WTC11 (cell line): ENCODE measurements around the gene SNX9.

Source experiments
- NFYB ChIP-seq: sonication (generic); formaldehyde crosslinking; conservative IDR thresholded peaks from 2 replicates; pipeline ENCODE4 v1.8.0; 2022; ENCODE audit warnings: low read depth, missing genetic modification reagents
- TF ChIP-seq, protein P1 (sequence below): fragments of 200-600 bp; IDR thresholded peaks from 2 replicates; pipeline ENCODE4 v1.8.0; 2022; ENCODE audit warnings: antibody characterized with exemption

DNA sequence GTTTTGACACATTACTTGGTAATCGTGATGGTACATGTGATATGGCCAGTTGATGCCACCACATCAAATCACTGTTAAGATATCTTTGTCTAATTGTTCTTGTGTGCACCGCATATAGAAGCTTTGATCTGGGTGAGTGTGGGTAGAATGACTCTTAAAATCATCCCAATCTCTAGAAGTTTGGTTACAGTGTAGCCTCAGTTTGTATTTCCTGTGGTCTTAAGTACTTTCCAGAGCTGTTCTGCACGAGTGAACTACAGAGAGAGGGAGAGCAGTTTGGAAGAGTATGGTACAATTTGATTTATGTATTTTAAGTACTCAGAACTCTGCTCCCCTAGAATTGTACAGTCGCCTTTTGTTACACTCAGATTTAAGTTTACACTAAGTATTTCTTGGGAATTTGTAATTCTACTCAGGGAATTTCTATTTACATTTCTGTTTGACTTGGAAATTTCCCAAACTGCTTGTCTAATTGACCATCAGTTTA lies 37.5 kb downstream of the SNX9 start:
- TF ChIP-seq NFYB = no peak
- TF ChIP-seq, protein P1, sequence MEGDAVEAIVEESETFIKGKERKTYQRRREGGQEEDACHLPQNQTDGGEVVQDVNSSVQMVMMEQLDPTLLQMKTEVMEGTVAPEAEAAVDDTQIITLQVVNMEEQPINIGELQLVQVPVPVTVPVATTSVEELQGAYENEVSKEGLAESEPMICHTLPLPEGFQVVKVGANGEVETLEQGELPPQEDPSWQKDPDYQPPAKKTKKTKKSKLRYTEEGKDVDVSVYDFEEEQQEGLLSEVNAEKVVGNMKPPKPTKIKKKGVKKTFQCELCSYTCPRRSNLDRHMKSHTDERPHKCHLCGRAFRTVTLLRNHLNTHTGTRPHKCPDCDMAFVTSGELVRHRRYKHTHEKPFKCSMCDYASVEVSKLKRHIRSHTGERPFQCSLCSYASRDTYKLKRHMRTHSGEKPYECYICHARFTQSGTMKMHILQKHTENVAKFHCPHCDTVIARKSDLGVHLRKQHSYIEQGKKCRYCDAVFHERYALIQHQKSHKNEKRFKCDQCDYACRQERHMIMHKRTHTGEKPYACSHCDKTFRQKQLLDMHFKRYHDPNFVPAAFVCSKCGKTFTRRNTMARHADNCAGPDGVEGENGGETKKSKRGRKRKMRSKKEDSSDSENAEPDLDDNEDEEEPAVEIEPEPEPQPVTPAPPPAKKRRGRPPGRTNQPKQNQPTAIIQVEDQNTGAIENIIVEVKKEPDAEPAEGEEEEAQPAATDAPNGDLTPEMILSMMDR = no peak
